Measurements from ENCODE around the gene KLHL29.

DNA sequence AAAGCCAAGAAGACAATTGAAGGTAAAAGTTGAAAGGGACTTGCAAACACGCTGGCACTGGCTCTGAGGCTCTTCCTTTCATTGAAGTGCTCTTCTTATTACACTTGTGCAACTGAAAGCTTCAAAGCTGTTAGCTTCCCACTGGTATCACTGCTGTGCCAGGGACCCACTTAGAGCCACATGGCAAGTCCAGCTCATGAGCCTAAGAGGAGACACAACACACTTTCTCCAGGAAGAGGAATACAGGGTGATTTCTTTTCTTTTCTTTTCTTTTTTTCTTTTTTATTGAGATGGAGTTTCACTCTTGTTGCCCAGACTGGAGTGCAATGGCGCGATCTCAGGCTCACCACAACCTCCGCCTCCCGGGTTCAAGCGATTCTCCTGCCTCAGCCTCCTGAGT, 323.8 kb downstream of the KLHL29 start:
- TF ChIP-seq, protein P1, sequence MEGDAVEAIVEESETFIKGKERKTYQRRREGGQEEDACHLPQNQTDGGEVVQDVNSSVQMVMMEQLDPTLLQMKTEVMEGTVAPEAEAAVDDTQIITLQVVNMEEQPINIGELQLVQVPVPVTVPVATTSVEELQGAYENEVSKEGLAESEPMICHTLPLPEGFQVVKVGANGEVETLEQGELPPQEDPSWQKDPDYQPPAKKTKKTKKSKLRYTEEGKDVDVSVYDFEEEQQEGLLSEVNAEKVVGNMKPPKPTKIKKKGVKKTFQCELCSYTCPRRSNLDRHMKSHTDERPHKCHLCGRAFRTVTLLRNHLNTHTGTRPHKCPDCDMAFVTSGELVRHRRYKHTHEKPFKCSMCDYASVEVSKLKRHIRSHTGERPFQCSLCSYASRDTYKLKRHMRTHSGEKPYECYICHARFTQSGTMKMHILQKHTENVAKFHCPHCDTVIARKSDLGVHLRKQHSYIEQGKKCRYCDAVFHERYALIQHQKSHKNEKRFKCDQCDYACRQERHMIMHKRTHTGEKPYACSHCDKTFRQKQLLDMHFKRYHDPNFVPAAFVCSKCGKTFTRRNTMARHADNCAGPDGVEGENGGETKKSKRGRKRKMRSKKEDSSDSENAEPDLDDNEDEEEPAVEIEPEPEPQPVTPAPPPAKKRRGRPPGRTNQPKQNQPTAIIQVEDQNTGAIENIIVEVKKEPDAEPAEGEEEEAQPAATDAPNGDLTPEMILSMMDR (IDR thresholded peaks at IDR 0.05; ENCODE audit: poor library complexity): no peak
- no peak for TF ChIP-seq EZH2 (IDR thresholded peaks at IDR 0.05; ENCODE audit: borderline replicate concordance)
- TF ChIP-seq EZH2phosphoT487 (IDR thresholded peaks at IDR 0.05; ENCODE audit: low read depth, severe bottlenecking, unreplicated experiment): no peak

Measured in hepatocyte (in vitro differentiated cells).